ENCODE measurements around the gene STXBP2.

- no peak for TF ChIP-seq CTCF (IDR thresholded peaks at IDR 0.05)
- TF ChIP-seq ZFX (IDR thresholded peaks at IDR 0.05; ENCODE audit: borderline replicate concordance) = no peak
Observed at GRCh38 chr19:7627166-7627565, 9.7 kb upstream of the STXBP2 start.

Measured in 22Rv1 (cell line).